Uterus (tissue), 2 donors: ENCODE results near the gene MINDY3.

Source experiments
- POLR2A ChIP-seq, 2 donors: fragments of 450-650 bp; IDR thresholded peaks; one replicate each; pipeline ENCODE4 v1.6.1; 2016; ENCODE audit warnings: antibody characterized with exemption in 2 of 2, mild to moderate bottlenecking in 1 of 2, moderate library complexity in 1 of 2
- TF ChIP-seq, protein P1 (sequence below), 4 experiments: fragments of 200-600 bp in 2 of 4; fragments of 450-650 bp in 2 of 4; sonication (generic) in 2 of 4; IDR thresholded peaks; one replicate each; pipeline ENCODE4 v1.5.1; 2016 to 2019; ENCODE audit warnings: antibody characterized with exemption in 4 of 4, mild to moderate bottlenecking in 2 of 4, moderate library complexity in 1 of 4

DNA sequence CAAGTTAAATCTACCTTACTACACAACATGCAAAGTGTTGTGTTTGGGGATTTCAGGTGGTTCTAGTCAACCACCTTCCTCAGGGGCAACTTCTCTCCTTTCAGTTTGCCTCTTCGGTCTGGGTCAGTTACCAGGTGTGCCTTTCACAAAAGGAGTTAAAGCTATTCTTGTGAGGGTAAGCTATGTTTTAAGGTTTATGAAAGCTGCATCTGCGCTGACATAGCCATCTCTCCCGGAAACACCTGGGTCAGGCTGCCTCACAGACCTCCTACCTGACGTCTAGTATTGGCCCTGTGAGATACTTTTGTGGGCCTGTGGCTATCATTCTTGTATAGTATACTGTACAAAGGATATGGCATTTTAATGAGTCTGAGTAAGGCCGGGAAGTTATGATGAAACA, 72.9 kb downstream of the MINDY3 start:
- no peak for TF ChIP-seq POLR2A (IDR thresholded peaks at IDR 0.05)
- TF ChIP-seq, protein P1, sequence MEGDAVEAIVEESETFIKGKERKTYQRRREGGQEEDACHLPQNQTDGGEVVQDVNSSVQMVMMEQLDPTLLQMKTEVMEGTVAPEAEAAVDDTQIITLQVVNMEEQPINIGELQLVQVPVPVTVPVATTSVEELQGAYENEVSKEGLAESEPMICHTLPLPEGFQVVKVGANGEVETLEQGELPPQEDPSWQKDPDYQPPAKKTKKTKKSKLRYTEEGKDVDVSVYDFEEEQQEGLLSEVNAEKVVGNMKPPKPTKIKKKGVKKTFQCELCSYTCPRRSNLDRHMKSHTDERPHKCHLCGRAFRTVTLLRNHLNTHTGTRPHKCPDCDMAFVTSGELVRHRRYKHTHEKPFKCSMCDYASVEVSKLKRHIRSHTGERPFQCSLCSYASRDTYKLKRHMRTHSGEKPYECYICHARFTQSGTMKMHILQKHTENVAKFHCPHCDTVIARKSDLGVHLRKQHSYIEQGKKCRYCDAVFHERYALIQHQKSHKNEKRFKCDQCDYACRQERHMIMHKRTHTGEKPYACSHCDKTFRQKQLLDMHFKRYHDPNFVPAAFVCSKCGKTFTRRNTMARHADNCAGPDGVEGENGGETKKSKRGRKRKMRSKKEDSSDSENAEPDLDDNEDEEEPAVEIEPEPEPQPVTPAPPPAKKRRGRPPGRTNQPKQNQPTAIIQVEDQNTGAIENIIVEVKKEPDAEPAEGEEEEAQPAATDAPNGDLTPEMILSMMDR (IDR thresholded peaks at IDR 0.05), result no peak
